ENCODE results near the gene GCAT. TPM values are rescaled to one million over a fixed set of nuclear protein-coding genes. Genes with fewer than 3 reads are reported as not detected.
"Not testable (repeated sequence)": the region's sequence is repeated elsewhere in the genome, so short reads cannot be mapped to it uniquely, and the experiment has no call there.

The GCAT gene
- total RNA-seq, 3 donors from 2014 or later = 9.2 to 15.6 (median 13.6) TPM

DNA sequence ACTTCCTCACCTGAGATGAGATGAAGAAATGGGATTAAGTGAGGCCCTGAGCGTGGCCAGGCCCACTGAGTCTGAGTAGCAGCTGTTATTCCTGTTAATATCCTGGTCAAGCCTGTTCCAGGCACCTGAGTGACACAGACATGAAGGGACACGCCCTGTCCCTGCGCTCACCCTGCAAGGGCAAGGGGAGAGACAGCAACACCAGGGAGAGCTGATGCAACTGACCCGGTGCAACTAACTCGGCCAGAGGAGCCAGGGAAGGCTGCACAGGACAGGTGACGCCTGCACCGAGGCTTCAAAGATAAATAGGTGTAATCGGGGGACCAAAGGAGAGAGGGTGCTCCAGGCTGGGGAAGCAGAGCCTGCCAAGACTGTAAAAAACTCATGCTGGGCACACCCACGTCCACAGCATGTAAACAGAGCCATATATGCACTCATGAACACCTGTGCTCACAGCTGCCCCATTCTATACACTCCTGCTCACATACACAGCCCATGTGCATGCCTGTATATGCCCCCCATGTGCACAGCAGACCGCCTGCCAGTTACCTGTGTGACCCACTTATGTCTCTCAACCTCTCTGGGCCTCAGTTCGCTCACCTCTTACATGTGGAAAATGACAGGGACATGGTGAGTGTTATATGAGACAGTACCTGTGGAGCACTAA is 22.8 kb upstream of the GCAT start:
- TF ChIP-seq, protein P1, sequence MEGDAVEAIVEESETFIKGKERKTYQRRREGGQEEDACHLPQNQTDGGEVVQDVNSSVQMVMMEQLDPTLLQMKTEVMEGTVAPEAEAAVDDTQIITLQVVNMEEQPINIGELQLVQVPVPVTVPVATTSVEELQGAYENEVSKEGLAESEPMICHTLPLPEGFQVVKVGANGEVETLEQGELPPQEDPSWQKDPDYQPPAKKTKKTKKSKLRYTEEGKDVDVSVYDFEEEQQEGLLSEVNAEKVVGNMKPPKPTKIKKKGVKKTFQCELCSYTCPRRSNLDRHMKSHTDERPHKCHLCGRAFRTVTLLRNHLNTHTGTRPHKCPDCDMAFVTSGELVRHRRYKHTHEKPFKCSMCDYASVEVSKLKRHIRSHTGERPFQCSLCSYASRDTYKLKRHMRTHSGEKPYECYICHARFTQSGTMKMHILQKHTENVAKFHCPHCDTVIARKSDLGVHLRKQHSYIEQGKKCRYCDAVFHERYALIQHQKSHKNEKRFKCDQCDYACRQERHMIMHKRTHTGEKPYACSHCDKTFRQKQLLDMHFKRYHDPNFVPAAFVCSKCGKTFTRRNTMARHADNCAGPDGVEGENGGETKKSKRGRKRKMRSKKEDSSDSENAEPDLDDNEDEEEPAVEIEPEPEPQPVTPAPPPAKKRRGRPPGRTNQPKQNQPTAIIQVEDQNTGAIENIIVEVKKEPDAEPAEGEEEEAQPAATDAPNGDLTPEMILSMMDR (IDR thresholded peaks at IDR 0.05) = no peak
- Histone ChIP-seq H3K4me1 (ENCODE audit: low read depth) (peaks cover 21% of the 10 kb centered on the region), H3K36me3 (ENCODE audit: low read depth) (no peaks in the 10 kb centered on the region), H3K4me3 (no peak overlapping the region), H3K9me3 (no peaks in the 10 kb centered on the region)
- intact Hi-C loops (cut with DNase I, micrococcal nuclease) = no loop called here
- peak; percentile 89 for ATAC-seq
- peak; percentile 85 to 86 (median 85) for DNase-seq

DNA sequence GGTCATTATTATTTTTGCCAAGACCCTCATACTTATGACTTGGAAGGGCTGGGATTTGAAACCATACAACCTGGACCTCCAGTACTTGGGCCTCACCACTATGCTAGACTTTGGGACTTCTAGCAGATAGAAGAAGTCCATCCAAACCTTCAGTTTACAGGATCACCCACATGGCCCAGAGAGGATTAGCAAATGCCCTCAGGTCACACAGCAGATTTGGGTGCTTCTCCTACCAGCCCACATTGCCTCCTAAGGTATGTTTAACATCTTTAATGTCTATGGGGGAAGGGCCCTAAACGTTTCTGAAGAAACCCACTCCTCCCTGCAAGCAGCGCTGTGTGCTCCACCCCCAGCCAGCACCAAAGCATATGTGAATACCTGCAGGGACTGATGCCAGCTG is 17.5 kb upstream of the GCAT start:
- intact Hi-C loops (cut with DNase I, micrococcal nuclease) = loop anchor here in 1 of 2 donors (10.0 kb wide), 1 partner anchor 145 kb away; no protein-coding TSS in a partner anchor
- H3K4me3 ChIP-seq = no peak overlapping the region
- peaks cover 6% of the 10 kb centered on the region for H3K4me1 ChIP-seq (ENCODE audit: low read depth)
- TF ChIP-seq, protein P1 (IDR thresholded peaks at IDR 0.05) = no peak
- no peaks in the 10 kb centered on the region for H3K9me3 ChIP-seq
- H3K36me3 ChIP-seq (ENCODE audit: low read depth) = no peaks in the 10 kb centered on the region
- no peak for ATAC-seq
- DNase-seq = no peak

DNA sequence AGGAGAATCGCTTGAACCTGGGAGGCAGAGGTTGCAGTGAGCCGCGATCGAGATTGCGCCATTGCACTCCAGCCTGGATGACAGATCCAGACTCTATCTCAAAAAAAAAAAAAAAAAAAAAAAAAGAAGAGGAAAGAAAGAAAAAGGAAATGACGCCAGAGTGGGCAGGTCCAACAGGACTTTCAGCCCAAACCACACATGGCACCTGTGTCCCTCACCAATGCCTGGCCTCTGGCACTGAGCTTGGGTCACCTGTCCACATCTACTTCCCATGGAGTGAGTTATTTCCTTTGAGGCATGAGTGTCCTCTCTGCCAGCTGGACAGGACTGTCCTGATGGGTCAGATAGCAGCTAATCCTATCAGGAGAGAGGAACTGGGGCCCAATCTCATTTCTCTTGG is 15.2 kb upstream of the GCAT start:
- H3K9me3 ChIP-seq = no peaks in the 10 kb centered on the region

GRCh38 chr22:37794376-37794775 is 13.4 kb upstream of the GCAT start:
- H3K9me3 ChIP-seq = no peaks in the 10 kb centered on the region
- H3K4me3 ChIP-seq = no peak overlapping the region
- H3K4me1 ChIP-seq (ENCODE audit: low read depth) = peaks cover 3% of the 10 kb centered on the region
- TF ChIP-seq, protein P1 (IDR thresholded peaks at IDR 0.05) = no peak
- H3K36me3 ChIP-seq (ENCODE audit: low read depth) = no peaks in the 10 kb centered on the region
- peak in 2 of 3 donors; percentile 53 to 61 for DNase-seq
- ATAC-seq = peak; percentile 70
- intact Hi-C loops (cut with DNase I, micrococcal nuclease) = loop anchor here in 1 of 2 donors (10.0 kb wide), 1 partner anchor 150 kb away; no protein-coding TSS in a partner anchor

More for the DNA sequence above, 15.2 kb upstream of the GCAT start:
- H3K4me1 ChIP-seq (ENCODE audit: low read depth) = peaks cover 3% of the 10 kb centered on the region
- H3K4me3 ChIP-seq = no peak overlapping the region
- H3K36me3 ChIP-seq (ENCODE audit: low read depth) = no peaks in the 10 kb centered on the region
- TF ChIP-seq, protein P1 (IDR thresholded peaks at IDR 0.05) = no peak
- intact Hi-C loops (cut with DNase I, micrococcal nuclease) = loop anchor here in 1 of 2 donors (10.0 kb wide), 1 partner anchor 148 kb away; no protein-coding TSS in a partner anchor
- ATAC-seq (no peak), DNase-seq (no peak)

DNA sequence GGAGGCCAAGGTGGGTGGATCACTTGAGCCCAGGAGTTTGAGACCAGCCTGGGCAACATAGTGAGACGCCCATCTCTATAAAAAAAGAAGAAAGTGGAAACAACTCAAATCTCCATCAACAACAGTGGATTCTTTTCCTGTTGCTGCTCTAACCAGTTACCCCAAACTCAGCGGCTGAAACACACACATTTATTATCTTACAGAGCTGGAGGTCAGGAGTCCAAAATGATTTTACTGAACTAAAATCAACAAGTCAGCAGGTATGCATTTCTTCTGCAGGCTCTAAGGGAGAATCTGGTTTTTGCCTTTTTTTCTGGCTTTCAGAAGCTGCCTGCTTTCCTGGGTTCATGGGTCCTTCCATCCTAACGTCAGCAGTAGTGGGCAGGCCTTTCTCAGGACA is 11.7 kb upstream of the GCAT start:
- TF ChIP-seq, protein P1 (IDR thresholded peaks at IDR 0.05) = no peak
- ATAC-seq (peak; percentile 56), DNase-seq (no peak)
- no peaks in the 10 kb centered on the region for H3K36me3 ChIP-seq (ENCODE audit: low read depth)
- no peaks in the 10 kb centered on the region for H3K9me3 ChIP-seq
- intact Hi-C loops (cut with DNase I, micrococcal nuclease) = loop anchor here in 1 of 2 donors (10.0 kb wide), 1 partner anchor 151 kb away; no protein-coding TSS in a partner anchor
- H3K4me1 ChIP-seq (ENCODE audit: low read depth) = peaks cover 3% of the 10 kb centered on the region
- no peak overlapping the region for H3K4me3 ChIP-seq

- intact Hi-C loops (cut with DNase I, micrococcal nuclease) = loop anchor here in 1 of 2 donors (10.0 kb wide), 1 partner anchor 152 kb away; no protein-coding TSS in a partner anchor
- ATAC-seq; H3K4me3 ChIP-seq; DNase-seq; H3K4me1 ChIP-seq (ENCODE audit: low read depth); H3K36me3 ChIP-seq (ENCODE audit: low read depth); H3K9me3 ChIP-seq: not testable (repeated sequence)
These were observed 10.5 kb upstream of the GCAT start for GRCh38 chr22:37797259-37797658.
